HG03520 (cell line): ENCODE data around the gene MTURN.
"Not testable (repeated sequence)": the region's sequence is repeated elsewhere in the genome, so short reads cannot be mapped to it uniquely, and the experiment has no call there.

Source experiments
- ATAC-seq: cut with Tn5 transposase; IDR thresholded peaks from one replicate; pipeline ENCODE4 v1.9.1; 2021; ENCODE audit warnings: mild to moderate bottlenecking, moderate library complexity; ENCODE audit not compliant: unreplicated experiment

MTURN gene

GRCh38 chr7:30134611-30135300 lies at the start of gene MTURN:
Gene MTURN (plus strand): TSS chr7:30134986. CDS start chr7:30135137, 151 bp downstream.
- ATAC-seq, result peak; percentile 87

- ATAC-seq, result no peak
Measured at GRCh38 chr7:30086529-30086928, 48.3 kb upstream of the MTURN start.

GRCh38 chr7:30087371-30087770 lies 47.4 kb upstream of the MTURN start:
- no peak for ATAC-seq

GRCh38 chr7:30088362-30088761 lies 46.4 kb upstream of the MTURN start:
- ATAC-seq, result no peak

GRCh38 chr7:30090111-30090510 lies 44.7 kb upstream of the MTURN start:
- no peak for ATAC-seq

- ATAC-seq, result no peak
Measured at GRCh38 chr7:30091491-30091912, 43.3 kb upstream of the MTURN start.

- ATAC-seq, result no peak
Measured at GRCh38 chr7:30091987-30092386, 42.8 kb upstream of the MTURN start.

- no peak for ATAC-seq
Measured at GRCh38 chr7:30093420-30093952, 41.3 kb upstream of the MTURN start.

- ATAC-seq, result not testable (repeated sequence)
Measured at GRCh38 chr7:30098599-30098998, 36.2 kb upstream of the MTURN start.

- ATAC-seq, result no peak
Measured at GRCh38 chr7:30102281-30102680, 32.5 kb upstream of the MTURN start.

- ATAC-seq, result no peak
Measured at GRCh38 chr7:30104157-30104556, 30.6 kb upstream of the MTURN start.

GRCh38 chr7:30112103-30112713 lies 22.6 kb upstream of the MTURN start:
- ATAC-seq, result no peak

- ATAC-seq, result no peak
Measured at GRCh38 chr7:30113144-30113543, 21.6 kb upstream of the MTURN start.

- ATAC-seq, result no peak
Measured at GRCh38 chr7:30114536-30115238, 20.1 kb upstream of the MTURN start.

- ATAC-seq, result no peak
Measured at GRCh38 chr7:30115709-30116297, 19.0 kb upstream of the MTURN start.

GRCh38 chr7:30116771-30117170 lies 18.0 kb upstream of the MTURN start:
- no peak for ATAC-seq

- ATAC-seq, result no peak
Measured at GRCh38 chr7:30117896-30118295, 16.9 kb upstream of the MTURN start.

- ATAC-seq, result no peak
Measured at GRCh38 chr7:30119890-30120577, 14.8 kb upstream of the MTURN start.

- ATAC-seq, result no peak
Measured at GRCh38 chr7:30133736-30134610, 813 bp upstream of the MTURN start.
